Amniotic epithelial cell (primary cell): Measurements from ENCODE around the gene CLIC6.
"Not testable (repeated sequence)": the region's sequence is repeated elsewhere in the genome, so short reads cannot be mapped to it uniquely, and the experiment has no call there.

Experiments
- DNase-seq: peaks from one replicate; pipeline ENCODE4 v3.0.0-alpha.2; 2010; ENCODE audit warnings: low read depth

The CLIC6 gene

DNA sequence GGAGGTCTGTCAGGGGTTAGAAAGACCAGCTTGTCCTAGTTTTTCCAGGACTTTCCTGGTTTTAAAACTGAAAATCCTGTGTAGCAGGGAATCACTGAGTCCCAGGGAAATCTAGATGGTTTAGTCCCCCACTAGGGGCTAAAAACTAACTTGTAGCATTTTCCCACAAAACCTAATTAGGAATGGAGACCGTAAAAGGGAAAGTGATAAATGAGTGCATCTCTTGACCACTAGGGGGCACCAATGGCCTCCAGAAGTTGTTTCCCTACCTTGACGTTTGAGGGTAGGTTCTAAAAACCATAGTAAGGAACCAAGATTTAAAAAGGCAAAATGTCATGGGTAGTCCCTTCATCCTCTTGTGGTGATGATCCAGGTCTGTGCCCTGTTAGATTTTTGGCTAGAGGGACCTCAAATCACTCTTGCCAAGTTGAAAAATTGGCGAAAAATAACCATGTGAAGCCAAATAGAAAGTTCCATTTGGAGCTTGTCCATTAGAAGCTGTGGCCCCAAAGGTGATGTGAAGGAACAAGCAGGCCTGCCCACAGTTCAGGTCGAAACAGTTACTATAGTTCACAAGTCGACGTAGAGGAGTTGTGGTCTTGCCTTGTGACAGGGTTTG lies 24.5 kb downstream of the CLIC6 start:
- peak; percentile 57 for DNase-seq

- no peak for DNase-seq
Measured at GRCh38 chr21:34695434-34695833, 26.6 kb downstream of the CLIC6 start.

GRCh38 chr21:34696121-34696520 lies 27.3 kb downstream of the CLIC6 start:
- no peak for DNase-seq

- no peak for DNase-seq
Measured at GRCh38 chr21:34697826-34698225, 29.0 kb downstream of the CLIC6 start.

- no peak for DNase-seq
Measured at GRCh38 chr21:34698270-34699015, 29.6 kb downstream of the CLIC6 start.

DNA sequence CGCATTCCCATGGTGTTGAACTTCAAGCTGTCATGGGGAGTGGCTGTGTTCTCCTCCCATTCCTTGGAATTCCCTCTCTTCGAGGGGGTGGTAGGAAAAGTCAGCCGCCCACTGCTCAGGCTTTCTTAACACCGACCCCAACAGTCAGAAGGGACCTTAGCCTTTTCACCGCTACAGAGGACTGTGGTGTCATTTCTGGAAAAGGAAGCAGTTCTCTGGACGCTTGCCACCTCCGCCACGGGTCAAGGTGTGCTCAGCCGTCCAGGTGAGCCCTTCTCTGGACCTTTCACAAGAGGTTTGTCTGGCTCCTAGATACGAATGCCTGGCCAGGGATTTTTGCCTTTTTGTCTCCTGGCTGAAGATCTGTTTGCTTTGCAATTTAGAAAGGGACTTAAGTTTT lies 31.8 kb downstream of the CLIC6 start:
- no peak for DNase-seq

DNA sequence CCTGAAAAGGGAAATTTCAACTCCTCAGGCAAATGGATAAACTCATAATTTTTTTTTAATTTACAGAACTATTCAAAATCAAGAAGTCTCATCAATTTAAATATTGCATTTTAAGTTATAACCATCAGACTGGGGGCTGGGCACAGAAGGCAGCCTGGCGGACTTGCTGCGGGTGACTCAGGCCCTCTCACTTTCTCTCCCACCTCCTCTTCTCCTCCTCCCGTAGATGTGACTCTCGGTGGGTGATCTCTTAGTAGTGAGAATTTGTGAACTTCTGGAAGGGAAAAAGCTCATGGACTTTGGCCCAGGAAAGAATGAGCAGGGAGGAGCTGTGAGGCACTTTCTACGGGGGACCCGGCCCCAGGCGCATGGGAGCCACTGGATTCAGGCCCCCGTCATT lies 32.9 kb downstream of the CLIC6 start:
- DNase-seq: no peak

GRCh38 chr21:34702341-34703170 lies 33.8 kb downstream of the CLIC6 start:
- peak; percentile 82 for DNase-seq

- no peak for DNase-seq
Measured at GRCh38 chr21:34703571-34703970, 34.8 kb downstream of the CLIC6 start.

- DNase-seq: no peak
Measured at GRCh38 chr21:34704119-34704518, 35.3 kb downstream of the CLIC6 start.

DNA sequence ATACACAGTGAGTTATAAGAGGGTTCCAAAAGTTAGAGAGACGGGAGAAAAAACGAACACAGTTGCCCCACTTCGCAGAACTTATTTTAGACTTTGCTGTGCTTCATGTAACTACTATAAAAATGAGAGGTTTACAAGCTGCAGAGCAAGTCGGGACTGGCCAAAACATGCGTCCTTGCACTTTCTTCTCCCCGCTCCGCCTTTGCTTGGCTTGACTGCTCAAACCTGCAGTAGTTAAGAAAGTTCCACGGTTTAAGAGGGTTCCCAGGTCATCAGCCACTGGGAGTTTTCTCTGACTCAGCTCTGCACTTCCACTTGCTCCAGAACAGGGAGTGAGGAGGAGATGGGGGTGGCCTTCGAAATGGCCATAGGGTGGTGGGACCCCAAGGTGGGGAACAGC lies 36.2 kb downstream of the CLIC6 start:
- DNase-seq: no peak

DNA sequence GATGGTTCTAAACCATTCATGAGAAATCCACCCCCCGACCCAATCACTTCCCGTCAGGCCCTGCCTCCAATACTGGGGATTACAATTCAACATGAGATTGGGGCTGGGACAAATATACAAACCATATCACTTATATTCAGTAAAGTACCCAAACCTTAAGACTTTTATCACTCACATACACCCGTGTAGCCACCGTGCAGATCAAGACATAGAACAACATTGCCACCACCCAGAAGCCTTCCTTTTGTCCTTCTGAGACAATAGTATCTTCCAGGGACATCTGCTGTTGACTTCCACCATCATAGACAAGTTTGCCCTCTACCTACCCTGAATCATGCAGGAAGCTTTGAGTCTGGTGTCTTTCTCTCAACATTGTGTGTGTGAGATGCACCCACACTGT lies 37.5 kb downstream of the CLIC6 start:
- DNase-seq: no peak

GRCh38 chr21:34707876-34708325 lies 39.1 kb downstream of the CLIC6 start:
- DNase-seq: no peak

- no peak for DNase-seq
Measured at GRCh38 chr21:34713621-34714020, 44.8 kb downstream of the CLIC6 start.

- no peak for DNase-seq
Measured at GRCh38 chr21:34715518-34715917, 46.7 kb downstream of the CLIC6 start.

DNA sequence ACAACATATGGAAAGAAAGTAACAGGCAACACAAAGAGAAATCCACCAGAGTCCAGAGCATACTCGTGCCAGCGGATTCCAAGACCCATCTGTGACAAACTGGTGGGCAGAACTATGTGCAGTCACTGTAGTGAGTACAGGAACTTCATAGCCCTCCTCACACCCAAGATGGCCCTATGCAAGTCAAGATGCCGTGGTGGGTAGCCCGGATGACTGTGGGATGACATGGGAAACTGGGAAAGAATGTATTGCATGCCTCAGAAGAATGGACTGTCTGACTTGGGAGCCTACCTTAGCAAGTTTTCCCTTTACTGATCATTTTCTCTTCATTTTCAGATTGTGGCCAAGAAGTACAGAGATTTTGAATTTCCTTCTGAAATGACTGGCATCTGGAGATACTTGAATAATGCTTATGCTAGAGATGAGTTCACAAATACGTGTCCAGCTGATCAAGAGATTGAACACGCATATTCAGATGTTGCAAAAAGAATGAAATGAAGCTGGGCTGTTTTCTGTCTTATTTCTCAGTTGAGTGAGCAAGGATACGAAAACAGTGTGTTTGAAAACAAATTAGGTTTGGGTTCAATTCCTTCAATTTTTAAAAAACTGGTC lies 47.3 kb downstream of the CLIC6 start:
- no peak for DNase-seq

GRCh38 chr21:34718529-34718928 lies 49.7 kb downstream of the CLIC6 start:
- DNase-seq: not testable (repeated sequence)

DNA sequence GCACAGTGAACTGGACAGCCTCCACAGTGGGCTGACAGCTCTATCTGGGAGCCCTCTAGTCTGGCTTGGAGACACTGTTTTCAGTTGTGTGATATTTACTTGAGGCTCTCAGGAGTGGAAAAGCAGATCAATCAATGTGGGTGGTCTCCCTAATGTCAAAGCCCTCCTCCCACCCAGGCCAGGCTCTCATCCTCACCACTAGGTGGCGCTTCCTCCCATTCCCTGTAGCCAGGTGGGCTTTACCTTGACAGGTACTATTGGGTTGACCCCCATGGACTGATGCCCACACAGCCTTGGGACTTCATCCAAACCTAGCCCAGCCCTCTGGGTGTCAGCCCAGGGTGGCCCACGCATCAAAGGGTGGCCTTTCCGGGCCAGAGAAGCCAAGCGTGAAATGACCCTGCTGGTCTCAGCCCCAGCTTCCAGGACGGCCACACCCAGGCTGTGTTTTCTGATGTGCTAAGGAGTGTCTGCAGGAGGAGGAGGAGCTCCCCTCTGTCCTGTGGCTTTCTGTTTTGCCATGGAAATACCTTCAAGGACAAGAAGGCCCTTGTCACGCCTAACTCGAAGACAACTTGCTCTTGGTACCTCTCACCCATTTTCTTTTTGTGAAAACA lies 54.0 kb downstream of the CLIC6 start:
- no peak for DNase-seq

- no peak for DNase-seq
Measured at GRCh38 chr21:34724131-34724856, 55.5 kb downstream of the CLIC6 start.

GRCh38 chr21:34724857-34725195 lies 56.0 kb downstream of the CLIC6 start:
- DNase-seq: no peak

- DNase-seq: peak; percentile 51
Measured at GRCh38 chr21:34726627-34727337, 58.0 kb downstream of the CLIC6 start.
